GM21526 (cell line): ENCODE results near the gene KRTAP2-3.
"Not testable (repeated sequence)": the region's sequence is repeated elsewhere in the genome, so short reads cannot be mapped to it uniquely, and the experiment has no call there.

ENCODE experiments used
- ATAC-seq: cut with Tn5 transposase; IDR thresholded peaks from one replicate; pipeline ENCODE4 v1.9.1; 2021; ENCODE audit warnings: moderate library complexity; ENCODE audit not compliant: unreplicated experiment, low FRiP score

The KRTAP2-3 gene

GRCh38 chr17:41060052-41060604 is at the start of gene KRTAP2-3:
TSS of gene KRTAP2-3 (minus strand) at chr17:41060114. CDS start at chr17:41060050, 64 bp downstream.
- ATAC-seq, result no peak

GRCh38 chr17:41108728-41109386 is 48.9 kb upstream of the KRTAP2-3 start:
- not testable (repeated sequence) for ATAC-seq

- no peak for ATAC-seq
Observed at GRCh38 chr17:41107941-41108450, 48.1 kb upstream of the KRTAP2-3 start.

- ATAC-seq, result not testable (repeated sequence)
Observed at GRCh38 chr17:41105347-41105746, 45.4 kb upstream of the KRTAP2-3 start, which contains the start of gene KRTAP4-9. TSS of gene KRTAP4-9 (plus strand) at chr17:41105389. CDS start at chr17:41105389, 0 bp downstream.

- ATAC-seq, result not testable (repeated sequence)
Observed at GRCh38 chr17:41104386-41105038, 44.6 kb upstream of the KRTAP2-3 start.

- ATAC-seq, result no peak
Observed at GRCh38 chr17:41103896-41104295, 44.0 kb upstream of the KRTAP2-3 start.

- no peak for ATAC-seq
Observed at GRCh38 chr17:41101586-41102259, 41.8 kb upstream of the KRTAP2-3 start, which contains the start of gene KRTAP4-16. TSS of gene KRTAP4-16 (minus strand) at chr17:41102209. CDS start at chr17:41102209, 0 bp downstream.

GRCh38 chr17:41099682-41100480 is 40.0 kb upstream of the KRTAP2-3 start:
- not testable (repeated sequence) for ATAC-seq

- no peak for ATAC-seq
Observed at GRCh38 chr17:41098481-41098880, 38.6 kb upstream of the KRTAP2-3 start.

GRCh38 chr17:41098042-41098441 is 38.1 kb upstream of the KRTAP2-3 start, which contains the start of gene KRTAP4-8:
TSS of gene KRTAP4-8 (minus strand) at chr17:41098142. CDS start at chr17:41098084, 58 bp downstream.
- no peak for ATAC-seq

- no peak for ATAC-seq
Observed at GRCh38 chr17:41096055-41096454, 36.1 kb upstream of the KRTAP2-3 start.

GRCh38 chr17:41088760-41089352 is 28.9 kb upstream of the KRTAP2-3 start:
- ATAC-seq, result not testable (repeated sequence)

GRCh38 chr17:41084100-41084856 is 24.4 kb upstream of the KRTAP2-3 start, which contains the start of gene KRTAP4-7:
TSS of gene KRTAP4-7 (plus strand) at chr17:41084150. CDS start at chr17:41084207, 57 bp downstream.
- ATAC-seq, result not testable (repeated sequence)

GRCh38 chr17:41083427-41083826 is 23.5 kb upstream of the KRTAP2-3 start:
- ATAC-seq, result not testable (repeated sequence)

GRCh38 chr17:41082626-41083025 is 22.7 kb upstream of the KRTAP2-3 start:
- no peak for ATAC-seq

- ATAC-seq, result no peak
Observed at GRCh38 chr17:41076788-41077187, 16.9 kb upstream of the KRTAP2-3 start.

GRCh38 chr17:41073676-41074075 is 13.8 kb upstream of the KRTAP2-3 start:
- ATAC-seq, result no peak

GRCh38 chr17:41071606-41072360 is 11.9 kb upstream of the KRTAP2-3 start:
- no peak for ATAC-seq
